Heart right ventricle (tissue), 16 donors: Measurements from ENCODE around the gene ARHGAP1. TPM values are rescaled to one million over a fixed set of nuclear protein-coding genes. Genes with fewer than 3 reads are reported as not detected.
A peak's percentile ranks its signal among the peaks of the same experiment; 100 is the strongest.

Experiments
- ATAC-seq, 8 donors: fragments of 200-7000 bp; cut with Tn5 transposase; one replicate each; pipeline ENCODE4 v1.9.1; 2020; ENCODE audit warnings: mild to moderate bottlenecking in 8 of 8, moderate library complexity in 8 of 8, moderate number of reproducible peaks in 1 of 8
- DNase-seq, 2 donors: peaks; one replicate each; pipeline ENCODE4 v3.0.0-alpha.2; 2020
- H3K27ac ChIP-seq, 10 donors: fragments of 200-600 bp; sonication (generic) in 2 of 10; one replicate each; pipeline versions ENCODE4 v1.5.0 to v1.8.0; 2020 to 2022; ENCODE audit warnings: mild to moderate bottlenecking in 3 of 10
- H3K27me3 ChIP-seq, 7 donors: fragments of 200-600 bp; one replicate each; pipeline ENCODE4 v1.8.0; 2021 to 2022; ENCODE audit warnings: mild to moderate bottlenecking in 2 of 7
- H3K36me3 ChIP-seq, 9 donors: fragments of 200-600 bp; sonication (generic) in 1 of 9; one replicate each; pipeline versions ENCODE4 v1.5.0 to v1.8.0; 2020 to 2022; ENCODE audit warnings: mild to moderate bottlenecking in 2 of 9
- H3K4me1 ChIP-seq, 9 donors: fragments of 200-600 bp; sonication (generic) in 1 of 9; one replicate each; pipeline versions ENCODE4 v1.5.0 to v1.8.0; 2020 to 2022; ENCODE audit warnings: mild to moderate bottlenecking in 4 of 9
- H3K4me3 ChIP-seq, 10 donors: fragments of 200-600 bp; sonication (generic) in 2 of 10; one replicate each; pipeline versions ENCODE4 v1.5.0 to v1.8.0; 2020 to 2022; ENCODE audit warnings: mild to moderate bottlenecking in 7 of 10, moderate library complexity in 2 of 10
- H3K9me3 ChIP-seq, 11 donors: fragments of 200-600 bp in 10 of 11; sonication (generic) in 2 of 11; one replicate each; pipeline versions ENCODE4 v1.5.0 to v1.8.0; 2013 to 2022; ENCODE audit warnings: mild to moderate bottlenecking in 2 of 11, control low read depth in 1 of 11, moderate library complexity in 1 of 11
- whole genome bisulfite sequencing, 2 donors: extraction: QIAGEN DNeasy Blood & Tissue Kit; methylation state at CpG; one replicate each; pipeline ENCODE4 v1.1.7; 2013; ENCODE audit warnings: inconsistent platforms in 1 of 2; 5-methylcytosine and 5-hydroxymethylcytosine counted together
- intact Hi-C, 10 donors: fragments of 100-400 bp; cut with DNase I; formaldehyde crosslinking; loops; one replicate each; pipeline versions ENCODE4 v1.11.1 to v1.14.2; 2022
- polyA plus RNA-seq, 2 donors: library from polyadenylated mRNA; stranded (reverse); fragments of 200-250 nt; gene quantifications; one replicate each; pipeline ENCODE4 v1.2.3, GENCODE V29; 2013
- total RNA-seq, 10 donors: library from RNA; stranded (reverse); fragmentation: NEBNext Ultra II Directional in 3 of 10; extraction: Animal tissue kit (Norgen Biotek cat#: 25700) in 3 of 10; gene quantifications; one replicate each; pipeline versions ENCODE4 v1.2.1 to v1.2.4, GENCODE V29; 2021 to 2023
- TF ChIP-seq, protein P1 (sequence below), 9 donors: fragments of 200-600 bp; sonication (generic) in 2 of 9; IDR thresholded peaks; one replicate each; pipeline versions ENCODE4 v1.5.0 to v1.8.0; 2021 to 2022; ENCODE audit warnings: antibody characterized with exemption in 9 of 9, mild to moderate bottlenecking in 5 of 9, moderate library complexity in 1 of 9
- donor health status: Arrhythmogenic right ventricular cardiomyopathy.
- donor health status: ischemic (EF 13 %, LVEDD 7.1; RV severe dilation, severe dysfunction).
- donor health status: healthy with polysubstance abuse.
- donor health status: DM: no; HTN: yes; CAD: no.
- donor health status: DM: no; HTN: no; CAD: no.
- donor health status: ischemic (EF 25% LVEDD 6.9; RV normal size, moderate dysfunction).
- donor health status: ischemic (EF 25% LVEDD 5.7; RV mildly dilated, moderate dysfunction).
- donor health status: healthy.
- donor health status: DM: yes; HTN: yes; CAD: no.
- donor health status: Ischemic cardiomyopathy.
- donor health status: ischemic (EF 35%, LVEDD 5.7; RV mildly dilated, moderate dysfunction).
- donor health status: nonischemic (EF 11% LVEDD 7.7; RV severe dilation, severe dysfunction).
- donor health status: DM: yes; HTN: yes; CAD: no.
- donor health status: PGD.
- donor health status: ischemic (EF 29% LVEDD 5.4; RV normal size, mild dysfunction).
- donor health status: nonischemic (EF 23%, LVEDD 6.1; RV moderate dilation, normal function).

The ARHGAP1 gene
- total and polyA plus RNA-seq, 12 donors, result 28.4 to 268 (median 124) TPM

- ATAC-seq, result peak in 1 of 8 donors; percentile 2
- Histone ChIP-seq H3K4me3 (no peak overlapping the region), H3K36me3 (peaks cover 0 to 73% (median 32%) of the 10 kb centered on the region in 9 donors), H3K27ac (peak overlapping the region; percentile 31 to 96 (median 78)), H3K27me3 (no peaks in the 10 kb centered on the region), H3K9me3 (no peaks in the 10 kb centered on the region), H3K4me1 (peaks cover 28 to 69% (median 60%) of the 10 kb centered on the region in 9 donors)
- intact Hi-C loops, result loop anchor here in 2 of 10 donors (2.0 to 10.0 kb wide), 2 partner anchors 47 to 81 kb away; partner anchors contain the start of genes ATG13 (in 1 of the 2) and HARBI1 (in 1 of the 2)
- WGBS, 2 donors, result 76 to 80% methylated on average over 12 of the region's 12 CpGs
- DNase-seq, result no peak
- TF ChIP-seq, protein P1, sequence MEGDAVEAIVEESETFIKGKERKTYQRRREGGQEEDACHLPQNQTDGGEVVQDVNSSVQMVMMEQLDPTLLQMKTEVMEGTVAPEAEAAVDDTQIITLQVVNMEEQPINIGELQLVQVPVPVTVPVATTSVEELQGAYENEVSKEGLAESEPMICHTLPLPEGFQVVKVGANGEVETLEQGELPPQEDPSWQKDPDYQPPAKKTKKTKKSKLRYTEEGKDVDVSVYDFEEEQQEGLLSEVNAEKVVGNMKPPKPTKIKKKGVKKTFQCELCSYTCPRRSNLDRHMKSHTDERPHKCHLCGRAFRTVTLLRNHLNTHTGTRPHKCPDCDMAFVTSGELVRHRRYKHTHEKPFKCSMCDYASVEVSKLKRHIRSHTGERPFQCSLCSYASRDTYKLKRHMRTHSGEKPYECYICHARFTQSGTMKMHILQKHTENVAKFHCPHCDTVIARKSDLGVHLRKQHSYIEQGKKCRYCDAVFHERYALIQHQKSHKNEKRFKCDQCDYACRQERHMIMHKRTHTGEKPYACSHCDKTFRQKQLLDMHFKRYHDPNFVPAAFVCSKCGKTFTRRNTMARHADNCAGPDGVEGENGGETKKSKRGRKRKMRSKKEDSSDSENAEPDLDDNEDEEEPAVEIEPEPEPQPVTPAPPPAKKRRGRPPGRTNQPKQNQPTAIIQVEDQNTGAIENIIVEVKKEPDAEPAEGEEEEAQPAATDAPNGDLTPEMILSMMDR (IDR thresholded peaks at IDR 0.05), result no peak
Observed at GRCh38 chr11:46695345-46696211, 4.8 kb downstream of the ARHGAP1 start.

DNA sequence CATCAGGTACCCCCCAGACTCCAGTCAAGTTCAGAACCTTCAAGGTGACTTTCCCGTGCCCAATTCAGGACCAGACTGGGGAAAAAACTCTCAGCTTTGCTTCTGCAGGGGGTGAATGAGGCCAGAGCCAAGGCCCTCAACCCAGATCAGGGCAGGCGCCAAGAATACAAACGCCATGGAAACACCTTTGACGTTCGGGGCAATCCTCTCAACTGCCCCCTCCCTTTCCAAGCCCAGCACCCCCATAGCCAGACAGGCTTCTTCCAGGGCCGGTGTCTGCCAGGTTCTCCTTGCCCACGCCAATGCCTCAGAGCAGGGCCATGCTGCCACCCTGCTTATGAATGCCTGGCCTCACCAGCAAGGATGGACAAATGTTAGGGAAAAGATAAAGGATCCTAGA is 5.8 kb downstream of the ARHGAP1 start:
- TF ChIP-seq, protein P1 (IDR thresholded peaks at IDR 0.05), result no peak
- H3K4me1 ChIP-seq, result peaks cover 28 to 66% (median 60%) of the 10 kb centered on the region in 9 donors
- intact Hi-C loops, result loop anchor here in 1 of 10 donors (10.0 kb wide), 1 partner anchor 80 kb away; the partner anchor contains the start of genes ATG13 and HARBI1
- 76% methylated on average over 7 of the region's 7 CpGs for WGBS, 2 donors
- peaks cover 0 to 83% (median 32%) of the 10 kb centered on the region in 9 donors for H3K36me3 ChIP-seq
- no peak for DNase-seq
- no peaks in the 10 kb centered on the region for H3K27me3 ChIP-seq
- no peak for ATAC-seq
- H3K9me3 ChIP-seq, result no peaks in the 10 kb centered on the region
- H3K4me3 ChIP-seq, result no peak overlapping the region
- H3K27ac ChIP-seq, result peak overlapping the region in 8 of 10 donors; percentile 24 to 96 (median 80)

DNA sequence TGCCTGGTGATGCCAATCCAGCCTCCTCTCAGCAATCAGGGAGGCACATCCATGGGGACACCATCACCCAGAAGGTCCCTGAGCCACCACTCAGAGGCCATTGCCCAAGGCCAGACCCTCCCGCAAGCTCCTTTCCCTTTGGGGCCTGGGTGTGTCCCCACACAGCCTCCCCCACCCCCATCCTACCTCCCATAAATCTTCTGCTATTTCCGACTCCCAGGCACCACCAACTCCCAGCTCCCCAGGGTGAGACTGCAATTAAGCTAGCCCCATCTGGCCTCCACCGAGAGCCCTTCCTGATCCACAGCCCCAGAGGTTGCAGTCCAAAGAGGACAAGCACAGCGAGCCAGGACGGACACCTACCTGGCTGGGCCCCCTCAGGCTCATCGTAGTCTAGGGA is 6.3 kb downstream of the ARHGAP1 start:
- TF ChIP-seq, protein P1 (IDR thresholded peaks at IDR 0.05), result no peak
- no peak for DNase-seq
- no peaks in the 10 kb centered on the region for H3K27me3 ChIP-seq
- no peak overlapping the region for H3K4me3 ChIP-seq
- intact Hi-C loops, result loop anchor here in 1 of 10 donors (10.0 kb wide), 1 partner anchor 79 kb away; the partner anchor contains the start of genes ATG13 and HARBI1
- H3K36me3 ChIP-seq, result peaks cover 0 to 88% (median 32%) of the 10 kb centered on the region in 9 donors
- no peak for ATAC-seq
- H3K4me1 ChIP-seq, result peaks cover 28 to 61% (median 55%) of the 10 kb centered on the region in 9 donors
- 81 to 87% methylated on average over 6 of the region's 6 CpGs for WGBS, 2 donors
- H3K27ac ChIP-seq, result peak overlapping the region in 8 of 10 donors; percentile 24 to 96 (median 80)
- no peaks in the 10 kb centered on the region for H3K9me3 ChIP-seq

DNA sequence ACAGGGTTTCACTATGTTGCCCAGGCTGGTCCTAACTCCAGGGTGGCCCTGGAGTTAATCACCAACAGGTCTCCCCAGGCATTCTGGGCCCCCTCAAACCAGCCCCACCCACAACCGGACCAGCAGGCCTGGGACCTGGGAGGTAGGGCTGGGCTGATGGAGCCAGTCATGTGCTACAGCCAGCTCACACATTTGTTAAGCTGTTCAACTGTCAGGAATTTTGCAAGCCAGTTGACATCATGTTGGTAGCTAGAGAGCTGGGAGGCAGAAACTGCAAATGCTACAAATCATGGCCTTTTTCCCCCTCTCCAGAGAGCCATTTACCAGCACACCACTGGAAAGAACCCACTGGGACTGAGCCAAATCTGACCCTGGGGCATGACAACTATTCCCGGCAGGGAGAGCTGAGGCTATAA is 6.8 kb downstream of the ARHGAP1 start:
- DNase-seq, result no peak
- peak overlapping the region in 8 of 10 donors; percentile 24 to 96 (median 80) for H3K27ac ChIP-seq
- peaks cover 25 to 56% (median 50%) of the 10 kb centered on the region in 9 donors for H3K4me1 ChIP-seq
- peak in 4 of 8 donors; percentile 13 to 19 (median 18) for ATAC-seq
- peaks cover 0 to 93% (median 32%) of the 10 kb centered on the region in 9 donors for H3K36me3 ChIP-seq
- no peak overlapping the region for H3K4me3 ChIP-seq
- no peaks in the 10 kb centered on the region for H3K27me3 ChIP-seq
- intact Hi-C loops, result loop anchor here in 1 of 10 donors (10.0 kb wide), 1 partner anchor 79 kb away; the partner anchor contains the start of genes ATG13 and HARBI1
- TF ChIP-seq, protein P1 (IDR thresholded peaks at IDR 0.05), result no peak
- 40 to 48% methylated on average over 2 of the region's 2 CpGs for WGBS, 2 donors
- no peaks in the 10 kb centered on the region for H3K9me3 ChIP-seq
